Stimulated activated naive CD8-positive, alpha-beta T cell treated with anti-CD3 and anti-CD28 coated beads, Interleukin-15, Interleukin-2, amounts not matched to agents 100 ng/mL and 50 ng/mL, for 24 hours (primary cell): Measurements from ENCODE around the gene MINK1.
A peak's percentile ranks its signal among the peaks of the same experiment; 100 is the strongest.

Experiments
- H3K27ac Mint-ChIP-seq: one replicate; pipeline ENCODE4 v1.8.0; 2021; ENCODE audit warnings: mild to moderate bottlenecking, mixed read lengths
- H3K27me3 Mint-ChIP-seq: one replicate; pipeline ENCODE4 v1.8.0; 2021; ENCODE audit warnings: mixed read lengths
- H3K36me3 Mint-ChIP-seq: one replicate; pipeline ENCODE4 v1.8.0; 2021; ENCODE audit warnings: low read depth, mixed read lengths
- H3K4me1 Mint-ChIP-seq: one replicate; pipeline ENCODE4 v1.8.0; 2021; ENCODE audit warnings: low read depth, mixed read lengths
- H3K4me3 Mint-ChIP-seq: one replicate; pipeline ENCODE4 v1.8.0; 2021; ENCODE audit warnings: mild to moderate bottlenecking, mixed read lengths
- H3K9me3 Mint-ChIP-seq: one replicate; pipeline ENCODE4 v1.8.0; 2021; ENCODE audit warnings: mixed read lengths

The MINK1 gene

DNA sequence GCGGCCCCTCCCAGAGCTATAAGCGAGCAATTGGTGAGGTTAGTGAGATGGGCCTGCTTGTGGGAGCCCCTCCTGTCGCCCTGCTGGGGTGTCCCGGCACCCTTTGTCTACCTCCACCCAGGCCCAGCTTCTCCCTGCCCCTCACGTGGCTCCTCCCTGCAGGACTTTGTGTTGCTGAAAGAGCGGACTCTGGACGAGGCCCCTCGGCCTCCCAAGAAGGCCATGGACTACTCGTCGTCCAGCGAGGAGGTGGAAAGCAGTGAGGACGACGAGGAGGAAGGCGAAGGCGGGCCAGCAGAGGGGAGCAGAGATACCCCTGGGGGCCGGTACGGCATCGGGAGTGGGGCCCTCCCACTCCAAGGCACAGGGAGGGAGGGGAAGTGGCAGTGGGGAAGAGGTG, 60.1 kb downstream of the MINK1 start:
- H3K36me3 Mint-ChIP-seq = peaks cover 21% of the 10 kb centered on the region
- H3K4me1 Mint-ChIP-seq = peaks cover 1% of the 10 kb centered on the region
- H3K4me3 Mint-ChIP-seq = no peak overlapping the region
- no peak overlapping the region for H3K27ac Mint-ChIP-seq
- no peaks in the 10 kb centered on the region for H3K9me3 Mint-ChIP-seq
- H3K27me3 Mint-ChIP-seq = no peaks in the 10 kb centered on the region

GRCh38 chr17:4893721-4894560, 60.8 kb downstream of the MINK1 start:
- Mint-ChIP-seq H3K4me1 (peaks cover 7% of the 10 kb centered on the region), H3K36me3 (peaks cover 20% of the 10 kb centered on the region), H3K27ac (no peak overlapping the region), H3K27me3 (no peaks in the 10 kb centered on the region), H3K9me3 (no peaks in the 10 kb centered on the region), H3K4me3 (no peak overlapping the region)

DNA sequence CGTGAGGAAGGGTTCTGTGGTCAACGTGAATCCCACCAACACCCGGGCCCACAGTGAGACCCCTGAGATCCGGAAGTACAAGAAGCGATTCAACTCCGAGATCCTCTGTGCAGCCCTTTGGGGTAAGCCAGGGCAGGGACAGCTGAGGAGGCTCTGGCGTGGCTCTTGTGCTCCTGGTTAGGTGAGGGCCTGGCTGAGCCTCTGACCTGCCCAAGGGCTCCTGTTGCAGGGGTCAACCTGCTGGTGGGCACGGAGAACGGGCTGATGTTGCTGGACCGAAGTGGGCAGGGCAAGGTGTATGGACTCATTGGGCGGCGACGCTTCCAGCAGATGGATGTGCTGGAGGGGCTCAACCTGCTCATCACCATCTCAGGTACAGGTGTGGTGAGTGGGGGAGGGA, 62.0 kb downstream of the MINK1 start:
- Mint-ChIP-seq H3K9me3 (no peaks in the 10 kb centered on the region), H3K27ac (no peak overlapping the region)

DNA sequence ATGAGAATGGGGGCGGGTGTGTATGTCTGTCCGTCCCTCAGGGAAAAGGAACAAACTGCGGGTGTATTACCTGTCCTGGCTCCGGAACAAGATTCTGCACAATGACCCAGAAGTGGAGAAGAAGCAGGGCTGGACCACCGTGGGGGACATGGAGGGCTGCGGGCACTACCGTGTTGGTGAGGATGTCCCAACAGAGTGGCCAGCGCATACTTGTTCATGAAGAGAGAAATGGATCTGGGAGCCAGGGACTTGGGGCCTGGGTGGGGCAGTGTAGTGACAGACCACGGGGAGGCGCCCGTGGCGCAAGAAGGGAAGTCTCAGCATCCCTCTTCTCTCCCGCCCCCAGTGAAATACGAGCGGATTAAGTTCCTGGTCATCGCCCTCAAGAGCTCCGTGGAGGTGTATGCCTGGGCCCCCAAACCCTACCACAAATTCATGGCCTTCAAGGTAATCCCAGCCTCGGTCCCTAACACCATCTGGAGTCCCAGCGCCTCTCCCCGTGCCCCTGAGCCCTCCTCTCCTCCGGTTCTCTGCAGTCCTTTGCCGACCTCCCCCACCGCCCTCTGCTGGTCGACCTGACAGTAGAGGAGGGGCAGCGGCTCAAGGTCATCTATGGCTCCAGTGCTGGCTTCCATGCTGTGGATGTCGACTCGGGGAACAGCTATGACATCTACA, 62.7 kb downstream of the MINK1 start:
- peaks cover 15% of the 10 kb centered on the region for H3K36me3 Mint-ChIP-seq
- H3K27me3 Mint-ChIP-seq = no peaks in the 10 kb centered on the region
- H3K4me3 Mint-ChIP-seq = no peak overlapping the region
- H3K4me1 Mint-ChIP-seq = peaks cover 19% of the 10 kb centered on the region
- H3K9me3 Mint-ChIP-seq = no peaks in the 10 kb centered on the region
- no peak overlapping the region for H3K27ac Mint-ChIP-seq

More for the DNA sequence above, 62.0 kb downstream of the MINK1 start:
- H3K4me3 Mint-ChIP-seq = no peak overlapping the region
- H3K27me3 Mint-ChIP-seq = no peaks in the 10 kb centered on the region
- H3K36me3 Mint-ChIP-seq = peaks cover 15% of the 10 kb centered on the region
- H3K4me1 Mint-ChIP-seq = peaks cover 15% of the 10 kb centered on the region

DNA sequence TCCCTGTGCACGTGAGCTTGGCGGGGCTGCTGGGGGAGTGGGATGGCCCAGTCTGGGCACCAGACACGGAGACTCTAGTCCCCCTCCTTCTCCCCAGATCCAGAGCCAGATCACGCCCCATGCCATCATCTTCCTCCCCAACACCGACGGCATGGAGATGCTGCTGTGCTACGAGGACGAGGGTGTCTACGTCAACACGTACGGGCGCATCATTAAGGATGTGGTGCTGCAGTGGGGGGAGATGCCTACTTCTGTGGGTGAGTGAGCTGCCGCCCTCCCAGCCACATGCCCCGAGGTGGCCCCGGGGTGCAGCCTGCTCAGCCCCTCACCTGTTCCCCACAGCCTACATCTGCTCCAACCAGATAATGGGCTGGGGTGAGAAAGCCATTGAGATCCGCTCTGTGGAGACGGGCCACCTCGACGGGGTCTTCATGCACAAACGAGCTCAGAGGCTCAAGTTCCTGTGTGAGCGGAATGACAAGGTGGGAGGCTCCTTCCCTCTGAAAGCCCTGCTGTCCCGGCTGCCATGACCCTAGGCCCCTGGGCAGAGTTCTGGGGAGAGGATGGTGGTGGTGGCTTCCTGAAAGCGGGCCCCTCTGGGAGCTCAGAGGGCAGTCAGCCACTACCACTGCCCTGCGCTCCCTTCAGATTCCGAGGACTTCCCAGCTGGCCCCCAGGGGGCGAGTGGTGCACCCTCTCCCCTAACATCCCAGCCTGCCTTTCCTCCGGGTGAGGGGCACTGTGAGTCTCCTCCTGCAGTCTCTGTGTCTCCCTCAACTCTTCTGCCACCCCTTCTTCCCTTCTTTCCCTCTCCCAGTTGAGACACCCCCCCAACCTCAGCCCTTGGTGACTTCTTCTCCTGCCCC, 63.4 kb downstream of the MINK1 start:
- Mint-ChIP-seq H3K4me1 (peaks cover 25% of the 10 kb centered on the region), H3K36me3 (peaks cover 15% of the 10 kb centered on the region), H3K9me3 (no peaks in the 10 kb centered on the region), H3K4me3 (no peak overlapping the region), H3K27me3 (no peaks in the 10 kb centered on the region), H3K27ac (no peak overlapping the region)

GRCh38 chr17:4897198-4897687, 64.1 kb downstream of the MINK1 start:
- Mint-ChIP-seq H3K27me3 (no peaks in the 10 kb centered on the region), H3K27ac (no peak overlapping the region), H3K9me3 (no peaks in the 10 kb centered on the region), H3K4me1 (peaks cover 29% of the 10 kb centered on the region), H3K4me3 (no peak overlapping the region), H3K36me3 (peaks cover 15% of the 10 kb centered on the region)

GRCh38 chr17:4897785-4898184, 64.6 kb downstream of the MINK1 start:
- Mint-ChIP-seq H3K9me3 (no peaks in the 10 kb centered on the region), H3K27ac (no peak overlapping the region), H3K4me3 (no peak overlapping the region), H3K27me3 (no peaks in the 10 kb centered on the region), H3K36me3 (peaks cover 12% of the 10 kb centered on the region), H3K4me1 (peaks cover 34% of the 10 kb centered on the region)

GRCh38 chr17:4898351-4898750, 65.2 kb downstream of the MINK1 start:
- no peaks in the 10 kb centered on the region for H3K9me3 Mint-ChIP-seq
- peak overlapping the region; percentile 63 for H3K4me3 Mint-ChIP-seq
- peaks cover 12% of the 10 kb centered on the region for H3K36me3 Mint-ChIP-seq
- peaks cover 40% of the 10 kb centered on the region for H3K4me1 Mint-ChIP-seq
- no peak overlapping the region for H3K27ac Mint-ChIP-seq
- no peaks in the 10 kb centered on the region for H3K27me3 Mint-ChIP-seq

GRCh38 chr17:4898927-4899326, 65.8 kb downstream of the MINK1 start:
- peaks cover 45% of the 10 kb centered on the region for H3K4me1 Mint-ChIP-seq
- H3K9me3 Mint-ChIP-seq = no peaks in the 10 kb centered on the region
- H3K27ac Mint-ChIP-seq = no peak overlapping the region
- no peaks in the 10 kb centered on the region for H3K27me3 Mint-ChIP-seq
- H3K36me3 Mint-ChIP-seq = peaks cover 12% of the 10 kb centered on the region
- peak overlapping the region; percentile 63 for H3K4me3 Mint-ChIP-seq

DNA sequence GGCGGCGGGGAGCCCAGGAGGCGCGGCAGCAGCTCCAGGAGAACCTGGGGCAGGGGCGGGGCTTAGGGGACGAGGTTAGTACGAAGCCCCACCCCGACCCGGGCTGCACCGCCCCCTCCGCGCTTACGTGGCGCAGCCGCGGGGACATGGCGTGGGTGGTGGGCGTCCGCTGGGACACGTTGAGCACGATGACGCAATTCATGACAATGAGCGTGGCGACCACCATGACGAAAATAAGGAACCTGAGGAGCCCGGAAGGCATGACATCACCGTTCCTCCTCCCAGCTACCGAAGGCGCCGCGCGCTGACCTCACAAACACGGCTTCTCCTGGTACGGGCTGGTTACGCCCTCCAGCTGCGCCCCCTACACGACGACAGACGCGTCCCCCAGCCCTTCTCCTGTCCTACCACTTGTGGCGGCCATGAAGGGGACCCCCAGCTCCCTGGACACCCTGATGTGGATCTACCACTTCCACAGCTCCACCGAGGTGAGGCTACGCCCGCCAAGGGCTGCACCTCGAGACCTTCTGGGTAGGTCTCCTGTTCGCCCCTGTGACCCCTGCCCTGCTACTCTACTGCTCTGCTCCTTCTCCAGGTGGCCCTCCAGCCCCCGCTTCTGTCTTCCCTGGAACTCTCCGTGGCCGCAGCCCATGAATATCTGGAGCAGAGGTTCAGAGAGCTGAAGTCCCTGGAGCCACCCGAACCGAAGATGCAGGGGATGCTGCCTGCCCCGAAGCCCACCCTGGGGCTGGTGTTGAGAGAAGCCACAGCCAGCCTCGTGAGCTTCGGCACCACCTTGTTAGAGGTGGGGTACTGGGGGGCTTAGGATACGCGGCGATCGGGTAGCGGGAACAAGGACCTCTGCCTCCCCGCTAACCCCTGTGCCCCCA, 66.4 kb downstream of the MINK1 start, which contains the start of gene C17orf107:
C17orf107 (plus strand) TSS at position 196 of the 890 bp plus-strand sequence; CDS start at position 423, 227 bp downstream.
- H3K4me3 Mint-ChIP-seq = peak within 1 kb of the TSS; percentile 87
- H3K9me3 Mint-ChIP-seq = no peaks in the 10 kb centered on the region
- peaks cover 45% of the 10 kb centered on the region for H3K4me1 Mint-ChIP-seq
- peaks cover 12% of the 10 kb centered on the region for H3K36me3 Mint-ChIP-seq
- H3K27ac Mint-ChIP-seq = peak within 1 kb of the TSS; percentile 87
- H3K27me3 Mint-ChIP-seq = no peaks in the 10 kb centered on the region

DNA sequence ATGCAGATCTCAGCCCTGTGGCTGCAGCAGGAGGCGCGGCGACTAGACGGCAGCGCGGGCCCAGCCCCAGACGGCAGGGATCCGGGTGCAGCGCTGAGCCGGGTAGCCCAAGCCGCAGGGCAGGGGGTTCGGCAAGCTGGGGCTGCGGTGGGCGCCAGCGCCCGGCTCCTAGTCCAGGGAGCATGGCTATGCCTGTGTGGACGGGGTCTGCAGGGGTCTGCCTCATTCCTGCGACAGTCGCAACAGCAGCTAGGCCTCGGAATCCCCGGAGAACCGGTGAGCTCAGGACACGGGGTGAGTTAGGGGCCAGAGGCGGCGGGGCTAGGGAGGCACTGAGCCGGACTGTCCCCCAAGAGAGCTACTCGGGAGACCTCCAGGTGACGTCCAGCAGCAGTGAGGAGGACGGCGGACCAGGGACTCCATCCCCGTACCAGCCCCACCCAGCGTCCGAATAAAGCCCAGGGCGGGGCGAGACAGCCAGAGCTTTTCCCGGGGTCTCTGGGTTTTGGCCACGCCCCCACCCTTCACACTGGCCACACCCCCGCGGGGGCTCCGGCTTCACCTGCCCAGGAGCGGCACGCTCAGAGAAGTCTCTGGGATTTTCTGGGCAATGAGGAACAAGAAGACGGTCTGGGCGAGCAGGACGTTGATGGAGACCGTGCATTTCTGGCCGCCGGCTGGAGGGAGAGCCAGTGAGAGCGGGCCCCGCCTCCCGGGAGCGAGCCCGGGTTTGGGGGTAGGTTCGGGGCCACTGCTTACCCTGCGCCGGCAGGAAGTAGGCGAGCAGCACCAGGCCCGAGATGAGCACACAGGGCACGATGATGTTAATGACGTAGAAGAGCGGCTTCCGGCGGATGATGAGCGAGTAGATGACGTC, 67.3 kb downstream of the MINK1 start:
- Mint-ChIP-seq H3K9me3 (no peaks in the 10 kb centered on the region), H3K27ac (peak overlapping the region; percentile 87)

GRCh38 chr17:4901108-4901647, 68.0 kb downstream of the MINK1 start:
- Mint-ChIP-seq H3K27me3 (no peaks in the 10 kb centered on the region), H3K36me3 (peaks cover 1% of the 10 kb centered on the region), H3K4me3 (peak overlapping the region; percentile 87), H3K9me3 (no peaks in the 10 kb centered on the region), H3K27ac (no peak overlapping the region), H3K4me1 (peaks cover 45% of the 10 kb centered on the region)

More for the DNA sequence above, 67.3 kb downstream of the MINK1 start:
- Mint-ChIP-seq H3K27me3 (no peaks in the 10 kb centered on the region), H3K4me1 (peaks cover 45% of the 10 kb centered on the region), H3K36me3 (peaks cover 7% of the 10 kb centered on the region), H3K4me3 (peak overlapping the region; percentile 87)
